Effector memory CD4-positive, alpha-beta T cell (primary cell): Measurements from ENCODE around the gene CEND1.

Experiments used
- DNase-seq, 3 donors: peaks; one replicate each; pipeline ENCODE4 v3.0.0-alpha.2; 2020
- H3K27ac ChIP-seq: 2 replicates; pipeline ENCODE4 v1.7.0; 2013; ENCODE audit warnings: mild to moderate bottlenecking, low read length, moderate library complexity; ENCODE audit not compliant: insufficient read depth, poor library complexity, severe bottlenecking
- H3K27me3 ChIP-seq: replicated peaks from 2 replicates; pipeline ENCODE4 v1.7.0; 2013; ENCODE audit warnings: mild to moderate bottlenecking, low read length; ENCODE audit not compliant: insufficient read depth, control insufficient read depth, poor library complexity, severe bottlenecking
- H3K36me3 ChIP-seq: 2 replicates; pipeline ENCODE4 v1.7.0; 2013; ENCODE audit warnings: mild to moderate bottlenecking, low read length, moderate library complexity; ENCODE audit not compliant: control insufficient read depth, insufficient read depth
- H3K4me1 ChIP-seq: 2 replicates; pipeline ENCODE4 v1.7.0; 2013; ENCODE audit warnings: low read length, mild to moderate bottlenecking; ENCODE audit not compliant: control insufficient read depth, insufficient read depth, poor library complexity, severe bottlenecking
- H3K4me3 ChIP-seq: 2 replicates; pipeline ENCODE4 v1.7.0; 2013; ENCODE audit warnings: low read length, low read depth, mild to moderate bottlenecking; ENCODE audit not compliant: insufficient read depth, poor library complexity, severe bottlenecking
- H3K9me3 ChIP-seq: 2 replicates; pipeline ENCODE4 v1.7.0; 2013; ENCODE audit warnings: mild to moderate bottlenecking, low read length, moderate library complexity; ENCODE audit not compliant: control insufficient read depth

The CEND1 gene

DNA sequence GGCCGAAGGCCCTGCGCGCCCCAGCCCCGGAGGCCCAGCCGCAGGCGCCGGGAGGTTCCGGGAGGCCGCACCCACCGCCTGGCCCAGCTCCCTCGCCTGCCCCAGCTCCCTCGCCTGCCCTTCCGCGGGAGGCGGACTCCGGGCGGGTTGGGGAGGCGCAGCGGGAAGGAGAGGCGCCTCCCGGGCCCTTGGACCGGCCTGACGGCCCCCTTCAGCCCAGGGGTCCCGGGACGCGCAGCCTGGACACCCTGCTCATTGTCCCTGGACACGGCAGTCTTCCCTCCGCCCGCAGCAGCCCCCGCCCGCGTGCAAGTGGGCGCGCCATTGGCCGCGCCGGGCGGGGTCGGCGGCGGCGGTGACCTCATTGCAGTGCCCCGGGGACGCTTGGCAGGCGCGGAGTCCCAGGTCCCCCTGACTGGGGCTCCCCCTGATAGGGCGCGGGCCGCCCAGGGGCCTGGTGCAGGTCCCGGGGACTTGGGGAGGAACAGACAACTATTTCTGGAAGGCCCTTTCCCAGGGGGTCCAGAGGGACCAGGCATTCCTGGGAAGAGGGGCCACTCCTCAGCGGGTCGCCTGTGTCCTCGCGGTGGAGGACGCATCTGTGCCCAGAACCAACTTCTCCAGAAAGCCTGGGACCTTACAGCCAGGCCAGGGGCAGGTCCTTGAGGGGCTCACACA lies 43.4 kb upstream of the CEND1 start:
- Histone ChIP-seq H3K27ac (no peak overlapping the region), H3K4me3 (peak overlapping the region; percentile 59), H3K9me3 (no peaks in the 10 kb centered on the region), H3K27me3 (peaks cover 40% of the 10 kb centered on the region), H3K36me3 (peaks cover 3% of the 10 kb centered on the region), H3K4me1 (peaks cover 31% of the 10 kb centered on the region)
- DNase-seq, result peak in 2 of 3 donors; percentile 22 to 25

DNA sequence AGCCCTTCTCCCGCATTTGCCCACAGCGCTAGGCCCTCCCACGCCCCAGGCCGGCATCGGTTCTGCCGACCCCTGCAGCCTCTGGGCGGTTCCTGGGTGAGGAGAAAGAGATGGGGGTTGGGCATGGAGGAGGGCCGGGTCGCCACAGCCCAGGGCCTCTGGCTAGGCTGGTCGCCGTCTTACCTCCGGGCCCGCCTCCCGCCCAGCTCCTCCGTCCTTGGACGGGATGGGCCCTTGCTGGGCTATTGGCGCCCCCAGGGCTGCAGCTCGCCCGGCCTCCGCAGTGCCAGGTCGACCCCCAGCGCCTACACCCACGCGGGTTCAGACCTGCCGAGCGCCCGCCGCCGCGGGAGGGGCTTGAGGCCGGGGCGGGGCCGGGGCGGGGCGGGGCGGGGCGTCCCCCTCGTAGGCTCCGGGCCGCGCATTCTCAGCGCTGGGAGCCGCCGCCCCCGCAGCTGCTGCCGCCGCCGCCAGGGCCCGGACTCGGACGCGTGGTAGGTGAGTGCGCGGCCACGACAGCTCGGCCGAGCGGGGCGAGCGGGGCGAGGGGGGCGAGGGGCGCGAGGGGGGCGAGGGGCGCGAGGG lies 42.7 kb upstream of the CEND1 start, which contains the start of gene CD151:
Gene CD151, plus strand, starts transcription at position 424 of the 585 bp plus-strand sequence. CDS start 3,118 bp downstream, outside the sequence.
- H3K27me3 ChIP-seq, result peaks cover 46% of the 10 kb centered on the region
- peaks cover 33% of the 10 kb centered on the region for H3K4me1 ChIP-seq
- no peak within 1 kb of the TSS for H3K27ac ChIP-seq
- peaks cover 3% of the 10 kb centered on the region for H3K36me3 ChIP-seq
- peak within 1 kb of the TSS; percentile 59 for H3K4me3 ChIP-seq
- peak in 1 of 3 donors; percentile 19 for DNase-seq
- H3K9me3 ChIP-seq, result no peaks in the 10 kb centered on the region

DNA sequence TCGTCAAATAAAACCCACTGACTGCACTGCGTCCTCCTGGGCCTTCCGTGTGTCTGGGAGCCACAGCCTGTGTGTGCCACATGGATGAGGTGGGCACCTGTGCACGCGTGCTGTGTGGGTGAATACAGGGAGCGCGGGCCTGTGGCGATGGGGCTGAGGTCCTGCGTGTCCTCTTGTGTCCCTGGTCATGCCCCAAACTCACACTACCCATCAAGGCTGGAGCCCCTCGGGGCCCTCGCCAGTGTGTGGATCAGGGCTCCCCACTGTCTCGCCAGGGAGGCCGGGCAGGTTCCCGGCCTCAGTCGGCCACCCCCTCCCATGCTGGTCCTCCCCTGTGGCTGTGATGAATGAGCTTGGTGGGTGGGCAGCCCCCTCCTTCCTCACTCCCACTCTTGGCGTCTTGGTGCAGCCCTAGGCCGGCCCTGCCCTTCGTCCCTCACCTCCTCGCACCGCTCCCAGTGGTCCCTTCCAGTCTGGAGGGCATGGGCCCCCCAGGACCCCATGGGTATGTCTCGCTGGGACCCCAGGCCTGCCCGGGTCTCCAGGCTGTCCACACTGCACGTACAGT lies 42.2 kb upstream of the CEND1 start:
- Histone ChIP-seq H3K9me3 (no peaks in the 10 kb centered on the region), H3K27ac (no peak overlapping the region), H3K4me3 (no peak overlapping the region), H3K4me1 (peaks cover 37% of the 10 kb centered on the region), H3K36me3 (peaks cover under 1% of the 10 kb centered on the region), H3K27me3 (peaks cover 51% of the 10 kb centered on the region)
- no peak for DNase-seq

DNA sequence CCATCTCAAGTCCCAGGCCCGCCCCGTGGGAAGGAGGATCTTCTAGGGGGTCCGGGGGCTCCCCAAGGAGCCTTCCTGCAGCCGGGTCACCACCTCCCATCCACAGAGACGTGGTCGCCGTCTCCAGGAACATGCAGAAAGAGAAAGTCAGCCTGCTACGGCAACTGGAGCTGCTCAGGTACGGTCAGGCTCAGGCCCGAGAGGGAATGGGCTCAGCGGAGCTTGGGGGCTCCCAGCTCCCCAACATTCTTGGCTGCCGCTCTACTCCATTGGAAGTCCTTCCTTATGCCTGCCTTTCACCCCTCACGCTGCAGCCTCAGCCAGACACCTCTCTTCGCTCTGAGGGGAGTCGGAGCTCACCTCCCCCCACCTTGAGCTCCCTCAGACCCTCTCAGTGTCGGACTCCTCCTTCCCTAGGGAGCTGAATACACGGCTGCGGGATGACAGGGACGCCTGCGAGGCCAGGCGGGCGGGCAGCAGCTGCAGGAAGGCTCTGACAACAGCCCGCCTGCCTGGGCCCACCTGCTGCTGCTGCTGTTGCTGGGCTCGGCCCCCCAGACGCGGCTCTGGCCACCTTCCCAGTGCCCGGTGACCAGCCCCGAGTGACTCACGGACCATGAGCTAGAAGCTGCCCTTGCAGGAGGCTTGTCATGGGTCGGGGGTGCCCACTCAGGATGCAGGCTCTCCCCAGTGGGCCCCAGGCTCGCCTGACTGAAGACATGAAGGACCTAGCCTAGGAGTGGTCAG lies 41.4 kb upstream of the CEND1 start:
- Histone ChIP-seq H3K36me3 (no peaks in the 10 kb centered on the region), H3K27me3 (peaks cover 51% of the 10 kb centered on the region), H3K9me3 (no peaks in the 10 kb centered on the region), H3K27ac (no peak overlapping the region), H3K4me3 (no peak overlapping the region), H3K4me1 (peaks cover 43% of the 10 kb centered on the region)
- no peak for DNase-seq

DNA sequence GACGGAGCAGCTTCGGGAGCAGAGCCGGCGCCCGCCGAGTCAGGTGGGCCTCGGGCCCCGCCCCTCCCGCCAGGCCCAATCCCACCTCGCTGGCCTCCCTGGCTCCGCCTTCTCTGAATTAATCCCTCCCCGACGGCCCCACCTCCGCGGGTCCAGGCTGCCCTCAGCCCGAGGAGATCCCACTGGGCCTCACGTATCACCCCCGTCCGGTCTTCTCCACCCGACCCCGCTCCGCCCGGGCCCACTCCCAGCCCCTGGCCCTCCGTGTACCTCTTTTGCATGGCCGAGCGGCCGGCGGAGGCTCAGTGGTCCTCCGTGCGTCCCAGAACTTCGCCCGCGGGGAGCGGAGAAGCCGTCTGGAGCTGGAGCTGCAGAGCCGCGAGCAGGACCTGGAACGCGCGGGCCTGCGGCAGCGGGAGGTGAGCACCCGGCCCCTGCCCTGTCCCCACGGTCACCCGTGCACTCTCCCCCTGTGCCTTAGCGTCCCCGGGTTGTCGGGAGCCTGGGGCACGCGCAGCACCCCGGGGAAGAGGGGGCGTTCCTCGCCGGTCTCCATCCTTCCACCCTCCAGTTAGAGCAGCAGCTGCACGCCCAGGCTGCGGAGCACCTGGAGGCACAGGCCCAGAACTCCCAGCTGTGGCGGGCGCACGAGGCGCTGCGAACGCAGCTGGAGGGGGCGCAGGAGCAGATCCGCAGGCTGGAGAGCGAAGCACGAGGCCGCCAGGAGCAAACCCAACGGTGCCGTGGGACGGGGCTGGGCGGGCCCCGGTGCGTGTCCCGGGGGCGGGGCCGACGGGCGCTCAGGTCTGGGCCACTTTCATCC lies 40.6 kb upstream of the CEND1 start:
- Histone ChIP-seq H3K27ac (no peak overlapping the region), H3K27me3 (peaks cover 51% of the 10 kb centered on the region), H3K36me3 (no peaks in the 10 kb centered on the region), H3K4me1 (peaks cover 43% of the 10 kb centered on the region), H3K9me3 (no peaks in the 10 kb centered on the region), H3K4me3 (peak overlapping the region; percentile 53)
- DNase-seq, result peak; percentile 28 to 47 (median 42)

DNA sequence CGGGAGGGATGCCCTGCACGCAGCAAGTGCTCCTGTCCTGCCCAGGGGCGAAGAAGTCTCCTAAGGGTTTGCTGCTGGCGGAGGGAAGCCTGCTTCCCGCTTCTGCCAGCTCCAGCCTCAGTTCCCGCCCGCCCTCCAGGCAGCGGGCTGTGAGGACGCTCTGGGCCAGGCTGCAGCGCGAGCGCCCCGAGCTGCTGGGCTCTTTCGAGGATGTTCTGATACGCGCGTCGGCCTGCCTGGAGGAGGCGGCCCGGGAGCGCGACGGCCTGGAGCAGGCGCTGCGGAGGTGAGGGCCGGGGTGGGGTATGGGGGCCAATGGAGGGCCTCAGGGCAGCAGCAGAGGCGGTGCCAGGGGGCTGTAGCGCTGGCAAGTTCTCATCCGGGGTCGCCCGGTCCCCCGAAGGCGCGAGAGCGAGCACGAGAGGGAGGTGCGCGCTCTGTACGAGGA lies 40.0 kb upstream of the CEND1 start:
- Histone ChIP-seq H3K27ac (no peak overlapping the region), H3K27me3 (peaks cover 51% of the 10 kb centered on the region), H3K4me1 (peaks cover 43% of the 10 kb centered on the region), H3K4me3 (peak overlapping the region; percentile 53), H3K36me3 (peaks cover 3% of the 10 kb centered on the region), H3K9me3 (no peaks in the 10 kb centered on the region)
- no peak for DNase-seq

DNA sequence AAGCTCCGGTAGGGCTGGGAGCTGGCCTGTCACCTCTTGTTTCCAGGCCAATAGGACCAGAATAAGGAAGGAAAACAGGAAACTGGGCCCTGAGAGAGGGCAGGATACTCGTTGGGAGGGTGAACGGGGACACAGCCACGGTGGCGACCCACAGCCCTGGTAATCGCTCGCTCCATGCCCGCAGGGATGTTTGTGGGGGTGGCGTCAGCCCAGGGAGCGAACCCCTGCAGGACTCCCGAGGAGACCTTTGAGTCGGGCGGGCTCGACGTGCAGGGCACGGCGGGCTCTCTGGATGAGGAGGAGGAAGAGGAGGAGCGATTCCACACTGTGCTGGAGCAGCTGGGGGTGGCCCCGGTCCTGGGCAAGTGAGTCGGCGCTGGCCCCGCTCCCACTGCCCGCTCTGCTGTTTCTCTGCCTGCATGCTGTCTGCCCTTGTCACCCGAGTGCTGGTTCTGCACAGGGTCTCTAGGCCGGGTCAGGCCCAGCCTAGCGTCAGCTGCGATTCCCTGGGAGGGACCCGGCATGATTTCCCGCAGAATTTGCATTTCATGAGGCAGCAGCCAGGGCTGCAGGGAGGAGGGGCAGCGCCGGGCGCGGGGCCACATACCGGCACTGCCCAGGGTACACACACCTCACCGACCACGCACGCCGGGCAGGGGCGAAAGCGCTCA lies 39.4 kb upstream of the CEND1 start:
- Histone ChIP-seq H3K4me3 (peak overlapping the region; percentile 53), H3K9me3 (no peaks in the 10 kb centered on the region), H3K4me1 (peaks cover 43% of the 10 kb centered on the region), H3K27ac (no peak overlapping the region), H3K27me3 (peaks cover 51% of the 10 kb centered on the region), H3K36me3 (peaks cover 9% of the 10 kb centered on the region)
- DNase-seq, result no peak

DNA sequence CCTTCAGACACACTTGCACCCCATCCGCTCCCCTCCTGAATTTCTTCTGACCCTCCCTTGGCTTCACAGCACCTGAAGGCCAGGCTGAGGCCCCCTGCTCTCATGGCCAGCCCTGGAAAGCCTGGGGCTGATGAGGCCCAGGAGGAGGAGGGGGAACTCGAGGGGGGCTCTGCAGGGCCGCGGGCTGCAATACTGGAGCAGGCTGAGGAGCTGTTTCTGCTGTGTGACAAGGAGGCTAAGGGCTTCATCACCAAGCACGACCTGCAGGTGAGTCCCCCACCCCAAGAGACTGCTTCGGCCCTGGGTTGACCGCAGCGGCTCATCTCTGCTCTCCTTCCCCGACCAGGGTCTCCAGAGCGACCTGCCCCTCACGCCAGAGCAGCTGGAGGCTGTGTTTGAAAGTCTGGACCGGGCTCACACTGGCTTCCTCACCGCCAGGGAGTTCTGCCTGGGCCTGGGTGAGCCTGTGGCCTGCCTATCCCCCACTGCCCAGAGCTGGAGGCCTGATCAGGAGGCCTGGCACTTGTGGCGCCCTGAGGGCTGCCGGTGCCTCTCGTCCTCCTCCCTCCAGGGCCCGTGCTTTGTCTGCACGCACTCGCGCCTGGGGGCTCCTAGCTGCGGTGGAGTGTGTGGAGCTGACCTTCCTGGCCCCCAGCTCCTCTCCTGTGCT lies 38.8 kb upstream of the CEND1 start:
- no peaks in the 10 kb centered on the region for H3K9me3 ChIP-seq
- peaks cover 51% of the 10 kb centered on the region for H3K27me3 ChIP-seq
- H3K27ac ChIP-seq, result no peak overlapping the region
- H3K4me1 ChIP-seq, result peaks cover 42% of the 10 kb centered on the region
- peaks cover 16% of the 10 kb centered on the region for H3K36me3 ChIP-seq
- DNase-seq, result no peak
- H3K4me3 ChIP-seq, result no peak overlapping the region

DNA sequence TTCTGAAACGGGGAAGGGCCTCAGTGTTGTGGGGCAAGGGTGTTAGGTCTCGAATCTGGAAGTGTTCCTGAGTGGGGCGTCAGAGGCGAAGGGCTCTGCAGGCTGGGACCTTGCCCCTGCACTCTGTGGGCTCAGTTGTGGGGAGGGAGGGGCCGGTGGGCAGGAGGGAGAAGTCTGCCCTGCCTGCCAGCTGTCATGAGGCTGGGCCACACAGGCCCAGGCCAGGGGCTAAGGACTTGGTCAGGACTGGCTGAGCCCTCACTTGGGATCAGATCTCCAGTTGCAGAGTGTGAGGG lies 38.0 kb upstream of the CEND1 start, which contains the start of gene CRACR2B:
Gene CRACR2B, plus strand, starts transcription at position 23 of the 296 bp plus-strand sequence. CDS start 689 bp downstream, outside the sequence.
- peaks cover 18% of the 10 kb centered on the region for H3K36me3 ChIP-seq
- peaks cover 51% of the 10 kb centered on the region for H3K27me3 ChIP-seq
- H3K4me1 ChIP-seq, result peaks cover 38% of the 10 kb centered on the region
- peak within 1 kb of the TSS; percentile 57 for H3K4me3 ChIP-seq
- H3K27ac ChIP-seq, result peak within 1 kb of the TSS; percentile 48
- DNase-seq, result no peak
- H3K9me3 ChIP-seq, result no peaks in the 10 kb centered on the region
